K562 (cell line): Measurements from ENCODE around the gene SLC27A2. TPM values are rescaled to one million over a fixed set of nuclear protein-coding genes. Genes with fewer than 3 reads are reported as not detected.

Experiments
- ATF7 ChIP-seq: fragments of 450-650 bp; IDR thresholded peaks from 2 replicates; pipeline ENCODE4 v1.7.1; 2014; ENCODE audit warnings: mild to moderate bottlenecking, moderate library complexity
- ELF1 ChIP-seq: fragments of 200-800 bp; sonication (Bioruptor generic); IDR thresholded peaks from 2 replicates; pipeline ENCODE4 v1.6.1; 2016; ENCODE audit warnings: missing genetic modification characterization, missing compliant biosample characterization
- HNRNPL ChIP-seq: fragments of 200-400 bp; formaldehyde crosslinking; IDR thresholded peaks from 2 replicates; pipeline ENCODE4 v1.6.1; 2017; ENCODE audit warnings: low read depth, mild to moderate bottlenecking, low read length
- KDM5B ChIP-seq: fragments of 200-600 bp; sonication (generic); IDR thresholded peaks from 2 replicates; pipeline ENCODE4 v1.6.1; 2012; ENCODE audit warnings: low read depth, mild to moderate bottlenecking, moderate library complexity, low read length, control low read depth, inconsistent platforms; ENCODE audit not compliant: insufficient replicate concordance
- MAZ ChIP-seq, 2 experiments: fragments of 450-650 bp in 1 of 2; sonication (generic) in 1 of 2; formaldehyde crosslinking; IDR thresholded peaks in 1 of 2; conservative IDR thresholded peaks in 1 of 2; 2 replicates each; pipeline versions ENCODE4 v1.4.0 to v1.5.0; 2020; ENCODE audit warnings: mild to moderate bottlenecking in 1 of 2, missing genetic modification reagents in 1 of 2
- ZBTB17 ChIP-seq: fragments of 450-650 bp; formaldehyde crosslinking; IDR thresholded peaks from 2 replicates; pipeline ENCODE4 v1.4.0; 2020; ENCODE audit warnings: mild to moderate bottlenecking
- ZNF384 ChIP-seq: IDR thresholded peaks from 2 replicates; pipeline ENCODE4 v1.6.1; 2012; ENCODE audit warnings: low read depth, low read length, improper control_type of control experiment
- polyA plus RNA-seq, 8 experiments: library from polyadenylated mRNA; depleted of rRNA in 4 of 8; stranded (reverse) in 5 of 8; unstranded in 3 of 8; fragments of >200 nt; fragmentation: Nextera tagmentation in 2 of 8; fragmentation: Illumina TruSeq in 1 of 8; extraction: Ambion mirVana in 2 of 8; extraction: Trizol in 1 of 8; gene quantifications; 2 replicates each; pipeline versions ENCODE4 v1.2.1 to v1.2.3, GENCODE V29; 2011 to 2014; ENCODE audit warnings: inconsistent platforms in 1 of 8, missing spikeins in 1 of 8
- total RNA-seq, 7 experiments: library from RNA; depleted of rRNA in 6 of 7; stranded (reverse); fragments of >200 nt in 6 of 7; fragmentation: Illumina TruSeq in 2 of 7; extraction: Trizol in 2 of 7; gene quantifications; 2 replicates each; pipeline versions ENCODE4 v1.2.1 to v1.2.3, GENCODE V29; 2011 to 2021; ENCODE audit warnings: low replicate concordance in 1 of 7
- TF ChIP-seq, protein P1 (sequence below): fragments of 200-600 bp; sonication (generic); IDR thresholded peaks from one replicate; pipeline ENCODE4 v1.6.1; 2012; ENCODE audit warnings: mild to moderate bottlenecking, low read depth, low read length, inconsistent platforms
- TF ChIP-seq, protein P2 (sequence below): sonication (generic); formaldehyde crosslinking; IDR thresholded peaks from 2 replicates; pipeline ENCODE4 v1.8.0; 2022; ENCODE audit warnings: missing genetic modification reagents, mild to moderate bottlenecking, moderate library complexity, borderline replicate concordance
- TF ChIP-seq, protein P3 (sequence below): sonication (generic); IDR thresholded peaks from 2 replicates; pipeline ENCODE4 v1.6.1; 2016
- TF ChIP-seq, protein P4 (sequence below), 2 experiments: fragments of 250-450 bp in 1 of 2; fragments of 450-650 bp in 1 of 2; sonication (Bioruptor Pico) in 1 of 2; IDR thresholded peaks; 2 replicates each; pipeline versions ENCODE4 v1.6.1 to v1.8.0; 2016 to 2021; ENCODE audit warnings: mild to moderate bottlenecking in 2 of 2, moderate library complexity in 2 of 2, missing compliant biosample characterization in 1 of 2, missing genetic modification characterization in 1 of 2

The SLC27A2 gene
- total and polyA plus RNA-seq, 9 of the 15 experiments (the other 6 are each of a cell fraction or from before 2014, with no cell fraction given): 4.9 to 38.0 (median 22.7) TPM

DNA sequence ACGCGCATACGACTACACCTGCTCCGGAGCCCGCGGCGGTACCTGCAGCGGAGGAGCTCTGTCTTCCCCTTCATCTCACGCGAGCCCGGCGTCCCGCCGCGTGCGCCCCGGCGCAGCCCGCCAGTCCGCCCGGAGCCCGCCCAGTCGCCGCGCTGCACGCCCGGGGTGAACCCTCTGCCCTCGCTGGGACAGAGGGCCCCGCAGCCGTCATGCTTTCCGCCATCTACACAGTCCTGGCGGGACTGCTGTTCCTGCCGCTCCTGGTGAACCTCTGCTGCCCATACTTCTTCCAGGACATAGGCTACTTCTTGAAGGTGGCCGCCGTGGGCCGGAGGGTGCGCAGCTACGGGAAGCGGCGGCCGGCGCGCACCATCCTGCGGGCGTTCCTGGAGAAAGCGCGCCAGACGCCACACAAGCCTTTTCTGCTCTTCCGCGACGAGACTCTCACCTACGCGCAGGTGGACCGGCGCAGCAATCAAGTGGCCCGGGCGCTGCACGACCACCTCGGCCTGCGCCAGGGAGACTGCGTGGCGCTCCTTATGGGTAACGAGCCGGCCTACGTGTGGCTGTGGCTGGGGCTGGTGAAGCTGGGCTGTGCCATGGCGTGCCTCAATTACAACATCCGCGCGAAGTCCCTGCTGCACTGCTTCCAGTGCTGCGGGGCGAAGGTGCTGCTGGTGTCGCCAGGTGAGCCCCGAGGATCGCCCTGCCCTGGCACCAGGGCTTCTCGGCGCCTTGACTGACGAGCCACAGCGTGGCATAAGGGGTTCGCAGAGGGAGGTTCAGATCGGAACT, 420 bp downstream of the SLC27A2 start (continued):
- TF ChIP-seq, protein P1, sequence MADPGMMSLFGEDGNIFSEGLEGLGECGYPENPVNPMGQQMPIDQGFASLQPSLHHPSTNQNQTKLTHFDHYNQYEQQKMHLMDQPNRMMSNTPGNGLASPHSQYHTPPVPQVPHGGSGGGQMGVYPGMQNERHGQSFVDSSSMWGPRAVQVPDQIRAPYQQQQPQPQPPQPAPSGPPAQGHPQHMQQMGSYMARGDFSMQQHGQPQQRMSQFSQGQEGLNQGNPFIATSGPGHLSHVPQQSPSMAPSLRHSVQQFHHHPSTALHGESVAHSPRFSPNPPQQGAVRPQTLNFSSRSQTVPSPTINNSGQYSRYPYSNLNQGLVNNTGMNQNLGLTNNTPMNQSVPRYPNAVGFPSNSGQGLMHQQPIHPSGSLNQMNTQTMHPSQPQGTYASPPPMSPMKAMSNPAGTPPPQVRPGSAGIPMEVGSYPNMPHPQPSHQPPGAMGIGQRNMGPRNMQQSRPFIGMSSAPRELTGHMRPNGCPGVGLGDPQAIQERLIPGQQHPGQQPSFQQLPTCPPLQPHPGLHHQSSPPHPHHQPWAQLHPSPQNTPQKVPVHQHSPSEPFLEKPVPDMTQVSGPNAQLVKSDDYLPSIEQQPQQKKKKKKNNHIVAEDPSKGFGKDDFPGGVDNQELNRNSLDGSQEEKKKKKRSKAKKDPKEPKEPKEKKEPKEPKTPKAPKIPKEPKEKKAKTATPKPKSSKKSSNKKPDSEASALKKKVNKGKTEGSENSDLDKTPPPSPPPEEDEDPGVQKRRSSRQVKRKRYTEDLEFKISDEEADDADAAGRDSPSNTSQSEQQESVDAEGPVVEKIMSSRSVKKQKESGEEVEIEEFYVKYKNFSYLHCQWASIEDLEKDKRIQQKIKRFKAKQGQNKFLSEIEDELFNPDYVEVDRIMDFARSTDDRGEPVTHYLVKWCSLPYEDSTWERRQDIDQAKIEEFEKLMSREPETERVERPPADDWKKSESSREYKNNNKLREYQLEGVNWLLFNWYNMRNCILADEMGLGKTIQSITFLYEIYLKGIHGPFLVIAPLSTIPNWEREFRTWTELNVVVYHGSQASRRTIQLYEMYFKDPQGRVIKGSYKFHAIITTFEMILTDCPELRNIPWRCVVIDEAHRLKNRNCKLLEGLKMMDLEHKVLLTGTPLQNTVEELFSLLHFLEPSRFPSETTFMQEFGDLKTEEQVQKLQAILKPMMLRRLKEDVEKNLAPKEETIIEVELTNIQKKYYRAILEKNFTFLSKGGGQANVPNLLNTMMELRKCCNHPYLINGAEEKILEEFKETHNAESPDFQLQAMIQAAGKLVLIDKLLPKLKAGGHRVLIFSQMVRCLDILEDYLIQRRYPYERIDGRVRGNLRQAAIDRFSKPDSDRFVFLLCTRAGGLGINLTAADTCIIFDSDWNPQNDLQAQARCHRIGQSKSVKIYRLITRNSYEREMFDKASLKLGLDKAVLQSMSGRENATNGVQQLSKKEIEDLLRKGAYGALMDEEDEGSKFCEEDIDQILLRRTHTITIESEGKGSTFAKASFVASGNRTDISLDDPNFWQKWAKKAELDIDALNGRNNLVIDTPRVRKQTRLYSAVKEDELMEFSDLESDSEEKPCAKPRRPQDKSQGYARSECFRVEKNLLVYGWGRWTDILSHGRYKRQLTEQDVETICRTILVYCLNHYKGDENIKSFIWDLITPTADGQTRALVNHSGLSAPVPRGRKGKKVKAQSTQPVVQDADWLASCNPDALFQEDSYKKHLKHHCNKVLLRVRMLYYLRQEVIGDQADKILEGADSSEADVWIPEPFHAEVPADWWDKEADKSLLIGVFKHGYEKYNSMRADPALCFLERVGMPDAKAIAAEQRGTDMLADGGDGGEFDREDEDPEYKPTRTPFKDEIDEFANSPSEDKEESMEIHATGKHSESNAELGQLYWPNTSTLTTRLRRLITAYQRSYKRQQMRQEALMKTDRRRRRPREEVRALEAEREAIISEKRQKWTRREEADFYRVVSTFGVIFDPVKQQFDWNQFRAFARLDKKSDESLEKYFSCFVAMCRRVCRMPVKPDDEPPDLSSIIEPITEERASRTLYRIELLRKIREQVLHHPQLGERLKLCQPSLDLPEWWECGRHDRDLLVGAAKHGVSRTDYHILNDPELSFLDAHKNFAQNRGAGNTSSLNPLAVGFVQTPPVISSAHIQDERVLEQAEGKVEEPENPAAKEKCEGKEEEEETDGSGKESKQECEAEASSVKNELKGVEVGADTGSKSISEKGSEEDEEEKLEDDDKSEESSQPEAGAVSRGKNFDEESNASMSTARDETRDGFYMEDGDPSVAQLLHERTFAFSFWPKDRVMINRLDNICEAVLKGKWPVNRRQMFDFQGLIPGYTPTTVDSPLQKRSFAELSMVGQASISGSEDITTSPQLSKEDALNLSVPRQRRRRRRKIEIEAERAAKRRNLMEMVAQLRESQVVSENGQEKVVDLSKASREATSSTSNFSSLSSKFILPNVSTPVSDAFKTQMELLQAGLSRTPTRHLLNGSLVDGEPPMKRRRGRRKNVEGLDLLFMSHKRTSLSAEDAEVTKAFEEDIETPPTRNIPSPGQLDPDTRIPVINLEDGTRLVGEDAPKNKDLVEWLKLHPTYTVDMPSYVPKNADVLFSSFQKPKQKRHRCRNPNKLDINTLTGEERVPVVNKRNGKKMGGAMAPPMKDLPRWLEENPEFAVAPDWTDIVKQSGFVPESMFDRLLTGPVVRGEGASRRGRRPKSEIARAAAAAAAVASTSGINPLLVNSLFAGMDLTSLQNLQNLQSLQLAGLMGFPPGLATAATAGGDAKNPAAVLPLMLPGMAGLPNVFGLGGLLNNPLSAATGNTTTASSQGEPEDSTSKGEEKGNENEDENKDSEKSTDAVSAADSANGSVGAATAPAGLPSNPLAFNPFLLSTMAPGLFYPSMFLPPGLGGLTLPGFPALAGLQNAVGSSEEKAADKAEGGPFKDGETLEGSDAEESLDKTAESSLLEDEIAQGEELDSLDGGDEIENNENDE: no peak
- TF ChIP-seq ATF7: peak; percentile 68; the same call in 1 of the 2 replicates
- TF ChIP-seq MAZ (CRISPR knock-in tag; conservative IDR thresholded peaks at IDR 0.05 in 1 of 2, IDR thresholded peaks at IDR 0.05 in 1 of 2): peak in 1 of 2 experiments; percentile 7; a peak in 3 of 4 replicates
- TF ChIP-seq, protein P2, sequence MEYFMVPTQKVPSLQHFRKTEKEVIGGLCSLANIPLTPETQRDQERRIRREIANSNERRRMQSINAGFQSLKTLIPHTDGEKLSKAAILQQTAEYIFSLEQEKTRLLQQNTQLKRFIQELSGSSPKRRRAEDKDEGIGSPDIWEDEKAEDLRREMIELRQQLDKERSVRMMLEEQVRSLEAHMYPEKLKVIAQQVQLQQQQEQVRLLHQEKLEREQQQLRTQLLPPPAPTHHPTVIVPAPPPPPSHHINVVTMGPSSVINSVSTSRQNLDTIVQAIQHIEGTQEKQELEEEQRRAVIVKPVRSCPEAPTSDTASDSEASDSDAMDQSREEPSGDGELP (CRISPR knock-in tag): no peak
- 0 out of 2 replicates have a peak, but pooled peaks have one; percentile 66 for TF ChIP-seq HNRNPL
- TF ChIP-seq ZNF384: no peak
- TF ChIP-seq, protein P3, sequence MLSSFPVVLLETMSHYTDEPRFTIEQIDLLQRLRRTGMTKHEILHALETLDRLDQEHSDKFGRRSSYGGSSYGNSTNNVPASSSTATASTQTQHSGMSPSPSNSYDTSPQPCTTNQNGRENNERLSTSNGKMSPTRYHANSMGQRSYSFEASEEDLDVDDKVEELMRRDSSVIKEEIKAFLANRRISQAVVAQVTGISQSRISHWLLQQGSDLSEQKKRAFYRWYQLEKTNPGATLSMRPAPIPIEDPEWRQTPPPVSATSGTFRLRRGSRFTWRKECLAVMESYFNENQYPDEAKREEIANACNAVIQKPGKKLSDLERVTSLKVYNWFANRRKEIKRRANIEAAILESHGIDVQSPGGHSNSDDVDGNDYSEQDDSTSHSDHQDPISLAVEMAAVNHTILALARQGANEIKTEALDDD: no peak
- TF ChIP-seq ZBTB17 (CRISPR knock-in tag): no peak
- peak; percentile 40 for TF ChIP-seq KDM5B
- TF ChIP-seq ELF1 (tag): 0 out of 2 replicates have a peak, but pooled peaks have one; percentile 11
- TF ChIP-seq, protein P4, sequence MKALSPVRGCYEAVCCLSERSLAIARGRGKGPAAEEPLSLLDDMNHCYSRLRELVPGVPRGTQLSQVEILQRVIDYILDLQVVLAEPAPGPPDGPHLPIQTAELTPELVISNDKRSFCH (CRISPR knock-in tag; IDR thresholded peaks at IDR 0.05): no peak
- TF ChIP-seq, protein P4 (tag; IDR thresholded peaks at IDR 0.05): peak; percentile 73; the same call in 1 of the 2 replicates
